Testis (tissue), 3 donors: ENCODE data around the gene CDC42BPB. TPM values are rescaled to one million over a fixed set of nuclear protein-coding genes. Genes with fewer than 3 reads are reported as not detected.

Source experiments
- DNase-seq: peaks from one replicate; pipeline ENCODE4 v3.0.0-alpha.2; 2019
- H3K27ac ChIP-seq, 2 donors: fragments of 200-600 bp; sonication (generic); one replicate each; pipeline ENCODE4 v1.5.1; 2019
- H3K27me3 ChIP-seq: fragments of 200-600 bp; sonication (generic); one replicate; pipeline ENCODE4 v1.5.1; 2019
- H3K36me3 ChIP-seq: fragments of 200-600 bp; sonication (generic); one replicate; pipeline ENCODE4 v1.5.1; 2017; ENCODE audit warnings: low read depth; ENCODE audit errors: missing control alignments
- H3K4me1 ChIP-seq: fragments of 200-600 bp; sonication (generic); one replicate; pipeline ENCODE4 v1.5.1; 2019
- H3K4me3 ChIP-seq, 2 donors: fragments of 200-600 bp; sonication (generic); one replicate each; pipeline ENCODE4 v1.5.1; 2017 to 2019
- H3K9me3 ChIP-seq: fragments of 200-600 bp; sonication (generic); one replicate; pipeline ENCODE4 v1.5.1; 2017
- CTCF ChIP-seq, 3 experiments: fragments of 450-650 bp in 2 of 3; fragments of 200-600 bp in 1 of 3; sonication (generic) in 1 of 3; IDR thresholded peaks; one replicate each; pipeline ENCODE4 v1.5.1; 2016 to 2019; ENCODE audit warnings: antibody characterized with exemption in 3 of 3, mild to moderate bottlenecking in 2 of 3, moderate library complexity in 1 of 3
- POLR2A ChIP-seq: fragments of 450-650 bp; IDR thresholded peaks from one replicate; pipeline ENCODE4 v1.6.1; 2017; ENCODE audit warnings: antibody characterized with exemption, mild to moderate bottlenecking, moderate library complexity
- WGBS, 2 donors: methylation state at CpG; one replicate each; pipeline ENCODE4 v1.1.5; 2018; 5-methylcytosine and 5-hydroxymethylcytosine counted together
- intact Hi-C: fragments of 100-400 bp; cut with DNase I; formaldehyde crosslinking; loops from one replicate; pipeline ENCODE4 v1.15.1; 2023; ENCODE audit warnings: low total_unique reads
- polyA plus RNA-seq: library from polyadenylated mRNA; stranded (reverse); fragments of 350-450 nt; fragmentation: Illumina TruSeq; extraction: RNeasy Lipid Tissue Mini Kit (QIAGEN cat#74804); gene quantifications from one replicate; pipeline ENCODE4 v1.2.3, GENCODE V29; 2014; ENCODE audit warnings: low read depth, low replicate concordance; ENCODE audit not compliant: insufficient read depth
- total RNA-seq, 2 donors: library from RNA; depleted of rRNA; stranded (reverse); fragments of >200 nt; gene quantifications; one replicate each; pipeline ENCODE4 v1.2.3, GENCODE V29; 2016

Gene CDC42BPB
- total and polyA plus RNA-seq, 3 donors from 2014 or later, result 90.3 to 216 (median 201) TPM

DNA sequence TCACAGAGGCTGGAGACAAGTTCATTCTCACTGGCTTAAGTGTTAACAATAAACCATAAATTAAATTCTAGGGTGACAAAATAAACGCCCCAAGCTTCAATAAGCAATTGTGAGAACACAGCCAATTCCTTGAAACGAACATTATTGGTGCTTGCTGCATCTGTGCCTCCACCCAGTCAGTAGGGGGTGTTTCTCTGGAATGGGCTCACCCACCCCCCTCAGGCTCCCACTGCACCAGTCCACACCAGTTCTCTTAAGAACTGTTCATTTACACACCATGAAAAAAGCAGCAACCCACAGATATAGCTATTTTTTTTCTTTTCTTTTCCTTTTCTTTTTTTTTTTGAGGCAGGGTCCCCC, 34.7 kb downstream of the CDC42BPB start:
- TF ChIP-seq CTCF (IDR thresholded peaks at IDR 0.05) (no peak), POLR2A (no peak)
- no peak overlapping the region for H3K27ac ChIP-seq
- DNase-seq, result no peak
- WGBS, 2 donors, result 34% methylated on average over 2 of the region's 2 CpGs
- intact Hi-C loops, result no loop called here
- H3K27me3 ChIP-seq, result no peaks in the 10 kb centered on the region
- peaks cover 55% of the 10 kb centered on the region for H3K4me1 ChIP-seq
- H3K9me3 ChIP-seq, result no peaks in the 10 kb centered on the region
- no peaks in the 10 kb centered on the region for H3K36me3 ChIP-seq
- no peak overlapping the region for H3K4me3 ChIP-seq

- TF ChIP-seq CTCF (IDR thresholded peaks at IDR 0.05) (no peak), POLR2A (no peak)
- no peak for DNase-seq
- H3K36me3 ChIP-seq, result no peaks in the 10 kb centered on the region
- no peak overlapping the region for H3K4me3 ChIP-seq
- H3K27me3 ChIP-seq, result no peaks in the 10 kb centered on the region
- no peaks in the 10 kb centered on the region for H3K9me3 ChIP-seq
- intact Hi-C loops, result no loop called here
- 42 to 50% methylated on average over 9 to 12 of the region's 12 CpGs for WGBS, 2 donors
- H3K4me1 ChIP-seq, result peaks cover 60% of the 10 kb centered on the region
- H3K27ac ChIP-seq, result peak overlapping the region; percentile 18 to 20
Measured at GRCh38 chr14:103022002-103022684, 35.2 kb downstream of the CDC42BPB start.

GRCh38 chr14:103021684-103022001, 35.7 kb downstream of the CDC42BPB start:
- Histone ChIP-seq H3K4me3 (no peak overlapping the region), H3K4me1 (peaks cover 65% of the 10 kb centered on the region), H3K27me3 (no peaks in the 10 kb centered on the region), H3K36me3 (no peaks in the 10 kb centered on the region), H3K27ac (peak overlapping the region; percentile 18 to 20), H3K9me3 (no peaks in the 10 kb centered on the region)
- WGBS, 2 donors, result 76 to 91% methylated on average over 11 of the region's 11 CpGs
- no peak for TF ChIP-seq POLR2A
- no peak for TF ChIP-seq CTCF (IDR thresholded peaks at IDR 0.05)
- no peak for DNase-seq
- intact Hi-C loops, result no loop called here

- H3K4me3 ChIP-seq, result no peak overlapping the region
- no peaks in the 10 kb centered on the region for H3K27me3 ChIP-seq
- intact Hi-C loops, result no loop called here
- TF ChIP-seq POLR2A (no peak), CTCF (IDR thresholded peaks at IDR 0.05) (no peak)
- DNase-seq, result peak; percentile 49
- 63 to 77% methylated on average over 23 to 26 of the region's 31 CpGs for WGBS, 2 donors
- H3K27ac ChIP-seq, result peak overlapping the region; percentile 12 to 25
- H3K36me3 ChIP-seq, result no peaks in the 10 kb centered on the region
- H3K4me1 ChIP-seq, result peaks cover 73% of the 10 kb centered on the region
- no peaks in the 10 kb centered on the region for H3K9me3 ChIP-seq
Measured at GRCh38 chr14:103020271-103021170, 36.8 kb downstream of the CDC42BPB start.
